B cell (primary cell): ENCODE measurements around the gene ANKRD33B. TPM values are rescaled to one million over a fixed set of nuclear protein-coding genes. Genes with fewer than 3 reads are reported as not detected.

ENCODE experiments used
- ATAC-seq: fragments of 200-7000 bp; cut with Tn5 transposase; one replicate; pipeline ENCODE4 v1.10.0; 2021; ENCODE audit warnings: low read depth, mild to moderate bottlenecking, moderate number of reproducible peaks, moderate library complexity
- CTCF ChIA-PET: fragments of 350-600 bp; sonication (Branson Sonifier 250); formaldehyde crosslinking; loops from one replicate; lab custom pipeline; 2021; ENCODE audit warnings: antibody characterized with exemption, inconsistent platforms; lab: Charles Lee
- POLR2A ChIA-PET: fragments of 350-600 bp; sonication (Branson Sonifier 250); formaldehyde crosslinking; loops from one replicate; lab custom pipeline; 2021; ENCODE audit warnings: antibody characterized with exemption; lab: Charles Lee
- DNase-seq: peaks from one replicate; pipeline ENCODE4 v3.0.0; 2013
- H2AFZ ChIP-seq: 2 replicates; pipeline ENCODE4 v1.6.1; 2012; ENCODE audit warnings: mild to moderate bottlenecking, low read depth, low read length; ENCODE audit not compliant: insufficient read depth, poor library complexity, severe bottlenecking
- H3K27ac ChIP-seq, 2 donors: 1 replicate in 1 of 2; 2 replicates in 1 of 2; pipeline ENCODE4 v1.5.1; 2012 to 2013; ENCODE audit warnings: low read length in 2 of 2, mild to moderate bottlenecking in 2 of 2, moderate library complexity in 1 of 2
- H3K27me3 ChIP-seq, 4 experiments: fragments of 200-600 bp in 1 of 4; sonication (generic) in 1 of 4; replicated peaks in 1 of 4; 1 replicate in 2 of 4; 2 replicates in 2 of 4; pipeline versions ENCODE4 v1.6.1 to v1.7.0; 2013 to 2016; ENCODE audit warnings: low read length in 3 of 4, mild to moderate bottlenecking in 2 of 4, mixed read lengths in 1 of 4, moderate library complexity in 1 of 4; ENCODE audit not compliant: insufficient read depth in 4 of 4, control insufficient read depth in 3 of 4; ENCODE audit errors: control extremely low read depth in 1 of 4
- H3K36me3 ChIP-seq, 2 experiments: replicated peaks in 1 of 2; 1 replicate in 1 of 2; 2 replicates in 1 of 2; pipeline versions ENCODE4 v1.6.1 to v1.7.1; 2013; ENCODE audit warnings: low read length in 1 of 2; ENCODE audit not compliant: insufficient read depth in 2 of 2, control insufficient read depth in 1 of 2; ENCODE audit errors: control extremely low read depth in 1 of 2, extremely low read depth in 1 of 2
- H3K4me1 ChIP-seq, 2 donors: fragments of 200-600 bp in 1 of 2; sonication (generic) in 1 of 2; 1 replicate in 1 of 2; 2 replicates in 1 of 2; pipeline versions ENCODE4 v1.5.1 to v1.6.1; 2013 to 2017; ENCODE audit warnings: low read length in 2 of 2; ENCODE audit not compliant: control insufficient read depth in 2 of 2, insufficient read depth in 2 of 2
- H3K4me2 ChIP-seq: replicated peaks from 2 replicates; pipeline ENCODE3; 2012; ENCODE audit warnings: mild to moderate bottlenecking, low read depth, low read length; ENCODE audit not compliant: poor library complexity, severe bottlenecking
- H3K4me3 ChIP-seq, 5 experiments: fragments of 200-600 bp in 1 of 5; sonication (generic) in 1 of 5; 1 replicate in 3 of 5; 2 replicates in 2 of 5; pipeline versions ENCODE4 v1.5.1 to v1.7.0; 2011 to 2016; ENCODE audit warnings: low read length in 4 of 5, mild to moderate bottlenecking in 4 of 5, low read depth in 2 of 5, control low read depth in 1 of 5, moderate library complexity in 1 of 5; ENCODE audit not compliant: insufficient read depth in 1 of 5; ENCODE audit errors: control extremely low read depth in 1 of 5, extremely low read depth in 1 of 5
- H3K79me2 ChIP-seq: fragments of 200-600 bp; sonication (generic); one replicate; pipeline ENCODE4 v1.6.0; 2016; ENCODE audit warnings: low read length; ENCODE audit not compliant: control insufficient read depth, insufficient read depth
- H3K9ac ChIP-seq: fragments of 200-600 bp; sonication (generic); 2 replicates; pipeline ENCODE4 v1.6.1; 2017; ENCODE audit warnings: mild to moderate bottlenecking, low read length, moderate library complexity
- H3K9me3 ChIP-seq, 3 donors: one replicate each; pipeline versions ENCODE4 v1.6.1 to v1.7.1; 2013; ENCODE audit warnings: low read length in 2 of 3; ENCODE audit not compliant: control insufficient read depth in 2 of 3, insufficient read depth in 1 of 3; ENCODE audit errors: control extremely low read depth in 1 of 3
- H4K20me1 ChIP-seq: 2 replicates; pipeline ENCODE4 v1.6.0; 2012; ENCODE audit warnings: mild to moderate bottlenecking, low read length; ENCODE audit not compliant: insufficient read depth, control insufficient read depth, poor library complexity, severe bottlenecking
- H3K27ac Mint-ChIP-seq: one replicate; pipeline ENCODE4 v1.8.0; 2021; ENCODE audit warnings: mixed read lengths
- H3K27me3 Mint-ChIP-seq: one replicate; pipeline ENCODE4 v1.8.0; 2021; ENCODE audit warnings: mixed read lengths
- H3K4me1 Mint-ChIP-seq: one replicate; pipeline ENCODE4 v1.8.0; 2021; ENCODE audit warnings: mixed read lengths
- H3K4me3 Mint-ChIP-seq: one replicate; pipeline ENCODE4 v1.8.0; 2021; ENCODE audit warnings: mixed read lengths
- H3K9me3 Mint-ChIP-seq: one replicate; pipeline ENCODE4 v1.8.0; 2022; ENCODE audit warnings: mixed read lengths; ENCODE audit not compliant: insufficient read depth
- CTCF ChIP-seq: fragments of 200-600 bp; IDR thresholded peaks from one replicate; pipeline ENCODE4 v1.8.0; 2022; ENCODE audit warnings: antibody characterized with exemption, mild to moderate bottlenecking
- EZH2 ChIP-seq: IDR thresholded peaks from 2 replicates; pipeline ENCODE4 v1.6.1; 2012; ENCODE audit warnings: borderline replicate concordance, low read depth, mild to moderate bottlenecking, moderate library complexity, low read length; ENCODE audit not compliant: insufficient read depth, poor library complexity, severe bottlenecking
- WGBS: methylation state at CpG from one replicate; pipeline ENCODE4 v1.1.5; 2013; ENCODE audit warnings: missing lambda C conversion rate; ENCODE audit not compliant: insufficient coverage; 5-methylcytosine and 5-hydroxymethylcytosine counted together
- intact Hi-C: fragments of 100-400 bp; cut with micrococcal nuclease; formaldehyde crosslinking; loops from one replicate; pipeline ENCODE4 v1.10.0; 2022
- polyA plus RNA-seq: library from polyadenylated mRNA; depleted of rRNA; stranded (reverse); fragments of >200 nt; gene quantifications from 2 replicates; pipeline ENCODE4 v1.2.3, GENCODE V29; 2012
- total RNA-seq, 2 donors: library from RNA; stranded (reverse); fragments of 120-200 nt in 1 of 2; gene quantifications; 1 replicate in 1 of 2; 2 replicates in 1 of 2; pipeline versions ENCODE4 v1.2.3 to v1.2.4, GENCODE V29; 2013 to 2022

ANKRD33B gene
- total and polyA plus RNA-seq, 2 donors (not counting 1 experiment from before 2014, with no cell fraction given), result 2.9 to 23.4 TPM

- intact Hi-C loops, result no loop called here
- ATAC-seq (no peak), DNase-seq (no peak)
- Mint-ChIP-seq H3K4me3 (peak overlapping the region; percentile 45), H3K27me3 (no peaks in the 10 kb centered on the region), H3K27ac (peak overlapping the region; percentile 56), H3K9me3 (peaks cover 3% of the 10 kb centered on the region), H3K4me1 (peaks cover 50% of the 10 kb centered on the region)
- Histone ChIP-seq H4K20me1 (peaks cover 8% of the 10 kb centered on the region), H3K36me3 (peaks cover 0 to 5% of the 10 kb centered on the region in 2 experiments), H3K4me1 (peaks cover 25 to 30% of the 10 kb centered on the region in 2 donors), H3K27ac (no peak overlapping the region), H2AFZ (peak overlapping the region; percentile 35), H3K4me2 (peak overlapping the region; percentile 36), H3K9me3 (peaks cover 0 to 14% (median 0%) of the 10 kb centered on the region in 3 donors), H3K27me3 (no peaks in the 10 kb centered on the region), H3K9ac (no peak overlapping the region), H3K79me2 (peaks cover 63% of the 10 kb centered on the region), H3K4me3 (no peak overlapping the region)
- ChIA-PET CTCF (interaction anchor here (2.1 kb wide), 1 partner anchor 8 kb away, joined by 6 read pairs; no protein-coding TSS in a partner anchor), POLR2A (interaction anchor here (0.7 kb wide), 4 partner anchors 17 to 62 kb away, joined by 4 to 6 read pairs (median 6); no protein-coding TSS in a partner anchor)
- 59% methylated on average over 8 of the region's 9 CpGs for WGBS
- no peak for TF ChIP-seq EZH2
Measured at GRCh38 chr5:10644192-10644591, 80.3 kb downstream of the ANKRD33B start.

GRCh38 chr5:10645146-10645545 lies 81.3 kb downstream of the ANKRD33B start:
- no peak overlapping the region for H2AFZ ChIP-seq
- peak overlapping the region; percentile 61 for H3K27ac Mint-ChIP-seq
- no peak for TF ChIP-seq EZH2
- TF ChIP-seq CTCF, result no peak
- H3K4me2 ChIP-seq, result peak overlapping the region; percentile 21
- peaks cover 0 to 7% (median 0%) of the 10 kb centered on the region in 3 donors for H3K9me3 ChIP-seq
- no peaks in the 10 kb centered on the region for H3K27me3 Mint-ChIP-seq
- H3K4me1 ChIP-seq, result peaks cover 25 to 30% of the 10 kb centered on the region in 2 donors
- peaks cover 0 to 6% of the 10 kb centered on the region in 2 experiments for H3K36me3 ChIP-seq
- H3K27ac ChIP-seq, result no peak overlapping the region
- DNase-seq (no peak), ATAC-seq (peak; percentile 43)
- peaks cover 8% of the 10 kb centered on the region for H4K20me1 ChIP-seq
- 100% methylated on average over 1 of the region's 3 CpGs for WGBS
- peak overlapping the region; percentile 10 for H3K4me3 Mint-ChIP-seq
- H3K27me3 ChIP-seq, result no peaks in the 10 kb centered on the region
- intact Hi-C loops, result no loop called here
- no peak overlapping the region for H3K9ac ChIP-seq
- no peak overlapping the region for H3K4me3 ChIP-seq
- peaks cover 50% of the 10 kb centered on the region for H3K4me1 Mint-ChIP-seq
- CTCF ChIA-PET, result interaction anchor here (1.0 to 2.1 kb wide), 2 partner anchors 8 to 17 kb away, joined by 6 read pairs; no protein-coding TSS in a partner anchor
- peaks cover under 1% of the 10 kb centered on the region for H3K9me3 Mint-ChIP-seq
- POLR2A ChIA-PET, result no interaction called here
- peaks cover 65% of the 10 kb centered on the region for H3K79me2 ChIP-seq
